Calu3 (cell line): ENCODE data around the gene ZNF337. TPM values are rescaled to one million over a fixed set of nuclear protein-coding genes. Genes with fewer than 3 reads are reported as not detected.
A peak's percentile ranks its signal among the peaks of the same experiment; 100 is the strongest.
"Not testable (repeated sequence)": the region's sequence is repeated elsewhere in the genome, so short reads cannot be mapped to it uniquely, and the experiment has no call there.

Experiments used
- BruUV-seq: library from RNA; stranded (reverse); fragments of 400-500 nt; replicated peaks from 2 replicates; lab custom pipeline; 2021; lab: Mats Ljungman, UMichigan
- CTCF ChIA-PET: fragments of 300-600 bp; sonication (Branson Sonifier 250); formaldehyde crosslinking; loops from one replicate; lab custom pipeline; 2022; ENCODE audit warnings: antibody characterized with exemption; lab: Charles Lee
- DNase-seq: peaks from one replicate; pipeline ENCODE4 v3.0.0; 2022
- H3K27ac Mint-ChIP-seq: one replicate; pipeline ENCODE4 v1.8.0; 2022; ENCODE audit warnings: mixed read lengths; ENCODE audit not compliant: unreplicated experiment
- H3K27me3 Mint-ChIP-seq: one replicate; pipeline ENCODE4 v1.8.0; 2022; ENCODE audit warnings: mixed read lengths; ENCODE audit not compliant: unreplicated experiment
- H3K36me3 Mint-ChIP-seq: one replicate; pipeline ENCODE4 v1.8.0; 2022; ENCODE audit warnings: mild to moderate bottlenecking, moderate library complexity, mixed read lengths; ENCODE audit not compliant: insufficient read depth, unreplicated experiment
- H3K4me1 Mint-ChIP-seq: one replicate; pipeline ENCODE4 v1.8.0; 2022; ENCODE audit warnings: mild to moderate bottlenecking, low read depth, mixed read lengths; ENCODE audit not compliant: unreplicated experiment
- H3K4me3 Mint-ChIP-seq: one replicate; pipeline ENCODE4 v1.8.0; 2022; ENCODE audit warnings: mild to moderate bottlenecking, low read depth, moderate library complexity, mixed read lengths; ENCODE audit not compliant: unreplicated experiment
- H3K9me3 Mint-ChIP-seq: one replicate; pipeline ENCODE4 v1.8.0; 2022; ENCODE audit warnings: low read depth, mixed read lengths; ENCODE audit not compliant: unreplicated experiment
- intact Hi-C: fragments of 100-400 bp; cut with micrococcal nuclease; formaldehyde crosslinking; loops from one replicate; pipeline ENCODE4 v1.10.0; 2022; ENCODE audit not compliant: unreplicated experiment
- total RNA-seq: library from RNA; stranded (reverse); gene quantifications from 2 replicates; pipeline ENCODE4 v1.2.3, GENCODE V29; 2022
- TF ChIP-seq, protein P1 (sequence below): fragments of 200-600 bp; IDR thresholded peaks from one replicate; pipeline ENCODE4 v1.8.0; 2022; ENCODE audit warnings: antibody characterized with exemption; ENCODE audit not compliant: unreplicated experiment

The ZNF337 gene
- total RNA-seq, 1 experiment from 2014 or later = 6.6 TPM

GRCh38 chr20:25705830-25706351 lies 9.2 kb upstream of the ZNF337 start:
- BruUV-seq = no TSS peak

GRCh38 chr20:25704303-25704702 lies 7.7 kb upstream of the ZNF337 start:
- H3K27me3 Mint-ChIP-seq = peaks cover 14% of the 10 kb centered on the region
- CTCF ChIA-PET, H3K27ac Mint-ChIP-seq, H3K9me3 Mint-ChIP-seq, H3K36me3 Mint-ChIP-seq, BruUV-seq, DNase-seq, H3K4me3 Mint-ChIP-seq, intact Hi-C loops, H3K4me1 Mint-ChIP-seq: not testable (repeated sequence)

More at GRCh38 chr20:25705830-25706351, 9.2 kb upstream of the ZNF337 start:
- no peak overlapping the region for H3K4me3 Mint-ChIP-seq
- peaks cover 14% of the 10 kb centered on the region for H3K27me3 Mint-ChIP-seq
- TF ChIP-seq, protein P1, sequence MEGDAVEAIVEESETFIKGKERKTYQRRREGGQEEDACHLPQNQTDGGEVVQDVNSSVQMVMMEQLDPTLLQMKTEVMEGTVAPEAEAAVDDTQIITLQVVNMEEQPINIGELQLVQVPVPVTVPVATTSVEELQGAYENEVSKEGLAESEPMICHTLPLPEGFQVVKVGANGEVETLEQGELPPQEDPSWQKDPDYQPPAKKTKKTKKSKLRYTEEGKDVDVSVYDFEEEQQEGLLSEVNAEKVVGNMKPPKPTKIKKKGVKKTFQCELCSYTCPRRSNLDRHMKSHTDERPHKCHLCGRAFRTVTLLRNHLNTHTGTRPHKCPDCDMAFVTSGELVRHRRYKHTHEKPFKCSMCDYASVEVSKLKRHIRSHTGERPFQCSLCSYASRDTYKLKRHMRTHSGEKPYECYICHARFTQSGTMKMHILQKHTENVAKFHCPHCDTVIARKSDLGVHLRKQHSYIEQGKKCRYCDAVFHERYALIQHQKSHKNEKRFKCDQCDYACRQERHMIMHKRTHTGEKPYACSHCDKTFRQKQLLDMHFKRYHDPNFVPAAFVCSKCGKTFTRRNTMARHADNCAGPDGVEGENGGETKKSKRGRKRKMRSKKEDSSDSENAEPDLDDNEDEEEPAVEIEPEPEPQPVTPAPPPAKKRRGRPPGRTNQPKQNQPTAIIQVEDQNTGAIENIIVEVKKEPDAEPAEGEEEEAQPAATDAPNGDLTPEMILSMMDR = no peak
- CTCF ChIA-PET = no interaction called here
- no peak overlapping the region for H3K27ac Mint-ChIP-seq
- no peaks in the 10 kb centered on the region for H3K36me3 Mint-ChIP-seq
- H3K9me3 Mint-ChIP-seq = no peaks in the 10 kb centered on the region
- H3K4me1 Mint-ChIP-seq = no peaks in the 10 kb centered on the region
- no peak for DNase-seq
- intact Hi-C loops = no loop called here

DNA sequence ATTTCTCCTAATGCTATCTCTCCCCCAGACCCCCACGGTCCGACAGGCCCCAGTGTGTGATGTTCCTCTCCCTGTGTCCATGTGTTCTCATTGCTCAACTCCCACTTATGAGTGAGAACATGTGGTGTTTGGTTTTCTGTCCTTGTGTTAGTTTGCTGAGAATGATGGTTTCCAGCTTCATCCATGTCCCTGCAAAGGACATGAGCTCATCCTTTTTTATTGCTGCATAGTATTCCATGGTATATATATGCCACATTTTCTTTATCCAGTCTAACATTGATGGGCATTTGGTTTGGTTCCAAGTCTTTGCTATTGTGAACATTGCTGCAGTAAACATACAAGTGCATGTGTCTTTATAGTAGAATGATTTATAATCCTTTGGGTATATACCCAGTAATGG lies 4.2 kb upstream of the ZNF337 start:
- H3K4me1 Mint-ChIP-seq, H3K27ac Mint-ChIP-seq, CTCF ChIA-PET, H3K9me3 Mint-ChIP-seq, BruUV-seq, intact Hi-C loops, DNase-seq, H3K4me3 Mint-ChIP-seq, H3K36me3 Mint-ChIP-seq: not testable (repeated sequence)
- peaks cover 14% of the 10 kb centered on the region for H3K27me3 Mint-ChIP-seq

DNA sequence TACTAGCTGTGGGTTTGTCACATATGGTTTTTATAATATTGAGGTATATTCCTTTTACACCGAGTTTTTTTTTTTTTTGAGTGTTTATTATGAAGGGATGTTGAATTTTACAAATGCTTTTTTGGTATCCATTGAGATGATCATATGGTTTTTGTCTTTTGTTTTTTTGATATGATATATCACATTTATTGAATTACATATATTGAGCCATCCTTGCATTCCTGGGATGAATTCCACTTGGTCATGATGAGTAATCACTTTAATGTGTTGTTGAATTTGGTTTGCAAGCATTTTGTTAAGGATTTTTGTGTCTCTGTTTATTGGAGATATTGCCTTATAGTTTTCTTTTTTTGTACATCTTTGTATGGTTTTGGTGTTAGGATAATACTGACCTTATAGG lies 3.3 kb upstream of the ZNF337 start:
- intact Hi-C loops = no loop called here
- no peak for DNase-seq
- Mint-ChIP-seq H3K27ac (no peak overlapping the region), H3K36me3 (peaks cover 5% of the 10 kb centered on the region), H3K4me3 (no peak overlapping the region), H3K9me3 (no peaks in the 10 kb centered on the region), H3K4me1 (no peaks in the 10 kb centered on the region), H3K27me3 (peaks cover 14% of the 10 kb centered on the region)
- CTCF ChIA-PET = no interaction called here
- TF ChIP-seq, protein P1 = no peak
- BruUV-seq = no TSS peak

GRCh38 chr20:25697132-25697446 lies 436 bp upstream of the ZNF337 start:
- Mint-ChIP-seq H3K4me1 (no peaks in the 10 kb centered on the region), H3K27me3 (no peaks in the 10 kb centered on the region), H3K9me3 (no peaks in the 10 kb centered on the region), H3K27ac (no peak overlapping the region), H3K4me3 (peak overlapping the region; percentile 70), H3K36me3 (peaks cover 5% of the 10 kb centered on the region)
- TF ChIP-seq, protein P1 = no peak
- CTCF ChIA-PET = no interaction called here
- DNase-seq = no peak
- BruUV-seq = TSS peak; percentile 58
- intact Hi-C loops = no loop called here
